Thoracic aorta (tissue), 2 donors: ENCODE data around the gene MMP20. TPM values are rescaled to one million over a fixed set of nuclear protein-coding genes. Genes with fewer than 3 reads are reported as not detected.

Experiments used
- ATAC-seq: fragments of 150-250 bp; one replicate; pipeline ENCODE4 v1.8.0; 2017; ENCODE audit warnings: low read depth; ENCODE audit not compliant: insufficient number of reproducible peaks, low FRiP score
- DNase-seq: peaks from one replicate; pipeline ENCODE4 v3.0.0-alpha.2; 2020; ENCODE audit warnings: low spot score
- H3K27ac ChIP-seq, 2 donors: fragments of 200-600 bp; sonication (generic); 1 replicate in 1 of 2; 2 replicates in 1 of 2; pipeline ENCODE4 v1.5.1; 2016; ENCODE audit warnings: mild to moderate bottlenecking in 2 of 2, moderate library complexity in 2 of 2
- H3K27me3 ChIP-seq: fragments of 200-600 bp; sonication (generic); replicated peaks from 2 replicates; pipeline ENCODE4 v1.6.0; 2016; ENCODE audit warnings: mild to moderate bottlenecking; ENCODE audit not compliant: insufficient read depth
- H3K36me3 ChIP-seq: fragments of 200-600 bp; sonication (generic); one replicate; pipeline ENCODE4 v1.5.1; 2016
- H3K4me1 ChIP-seq, 2 donors: fragments of 200-600 bp; sonication (generic); 1 replicate in 1 of 2; 2 replicates in 1 of 2; pipeline versions ENCODE4 v1.5.1 to v1.6.0; 2016; ENCODE audit warnings: low read depth in 2 of 2, mild to moderate bottlenecking in 1 of 2; ENCODE audit not compliant: control insufficient read depth in 1 of 2
- H3K4me3 ChIP-seq: fragments of 200-600 bp; sonication (generic); 2 replicates; pipeline ENCODE4 v1.5.1; 2016; ENCODE audit warnings: mild to moderate bottlenecking
- H3K9me3 ChIP-seq: fragments of 200-600 bp; sonication (generic); 2 replicates; pipeline ENCODE4 v1.5.1; 2016
- total RNA-seq, 2 donors: library from RNA; depleted of rRNA; stranded (reverse); fragments of >200 nt; gene quantifications; one replicate each; pipeline versions ENCODE4 v1.1.0 to v1.2.3, GENCODE V29; 2016
- TF ChIP-seq, protein P1 (sequence below): fragments of 200-600 bp; sonication (generic); IDR thresholded peaks from one replicate; pipeline ENCODE4 v1.5.1; 2019; ENCODE audit warnings: antibody characterized with exemption

Gene MMP20
- total RNA-seq, 2 donors from 2014 or later = not detected

GRCh38 chr11:102661040-102661439 lies 35.9 kb upstream of the MMP20 start:
- ATAC-seq (no peak), DNase-seq (no peak)
- Histone ChIP-seq H3K4me3 (no peak overlapping the region), H3K27ac (no peak overlapping the region), H3K36me3 (no peaks in the 10 kb centered on the region), H3K9me3 (no peaks in the 10 kb centered on the region), H3K4me1 (no peaks in the 10 kb centered on the region), H3K27me3 (no peaks in the 10 kb centered on the region)
- TF ChIP-seq, protein P1, sequence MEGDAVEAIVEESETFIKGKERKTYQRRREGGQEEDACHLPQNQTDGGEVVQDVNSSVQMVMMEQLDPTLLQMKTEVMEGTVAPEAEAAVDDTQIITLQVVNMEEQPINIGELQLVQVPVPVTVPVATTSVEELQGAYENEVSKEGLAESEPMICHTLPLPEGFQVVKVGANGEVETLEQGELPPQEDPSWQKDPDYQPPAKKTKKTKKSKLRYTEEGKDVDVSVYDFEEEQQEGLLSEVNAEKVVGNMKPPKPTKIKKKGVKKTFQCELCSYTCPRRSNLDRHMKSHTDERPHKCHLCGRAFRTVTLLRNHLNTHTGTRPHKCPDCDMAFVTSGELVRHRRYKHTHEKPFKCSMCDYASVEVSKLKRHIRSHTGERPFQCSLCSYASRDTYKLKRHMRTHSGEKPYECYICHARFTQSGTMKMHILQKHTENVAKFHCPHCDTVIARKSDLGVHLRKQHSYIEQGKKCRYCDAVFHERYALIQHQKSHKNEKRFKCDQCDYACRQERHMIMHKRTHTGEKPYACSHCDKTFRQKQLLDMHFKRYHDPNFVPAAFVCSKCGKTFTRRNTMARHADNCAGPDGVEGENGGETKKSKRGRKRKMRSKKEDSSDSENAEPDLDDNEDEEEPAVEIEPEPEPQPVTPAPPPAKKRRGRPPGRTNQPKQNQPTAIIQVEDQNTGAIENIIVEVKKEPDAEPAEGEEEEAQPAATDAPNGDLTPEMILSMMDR = no peak

GRCh38 chr11:102656528-102656927 lies 31.4 kb upstream of the MMP20 start:
- TF ChIP-seq, protein P1 = no peak
- Histone ChIP-seq H3K27ac (no peak overlapping the region), H3K9me3 (no peaks in the 10 kb centered on the region), H3K4me3 (no peak overlapping the region), H3K27me3 (no peaks in the 10 kb centered on the region), H3K4me1 (no peaks in the 10 kb centered on the region), H3K36me3 (no peaks in the 10 kb centered on the region)
- ATAC-seq = no peak
- no peak for DNase-seq

- no peaks in the 10 kb centered on the region for H3K27me3 ChIP-seq
- no peak for DNase-seq
- ATAC-seq = no peak
- TF ChIP-seq, protein P1 = no peak
- H3K4me1 ChIP-seq = no peaks in the 10 kb centered on the region
- H3K36me3 ChIP-seq = no peaks in the 10 kb centered on the region
- H3K9me3 ChIP-seq = no peaks in the 10 kb centered on the region
- H3K27ac ChIP-seq = no peak overlapping the region
- H3K4me3 ChIP-seq = no peak overlapping the region
Measured at GRCh38 chr11:102655547-102655946, 30.4 kb upstream of the MMP20 start.

GRCh38 chr11:102654761-102655160 lies 29.6 kb upstream of the MMP20 start:
- no peak for ATAC-seq
- Histone ChIP-seq H3K27me3 (no peaks in the 10 kb centered on the region), H3K4me3 (no peak overlapping the region), H3K4me1 (no peaks in the 10 kb centered on the region), H3K9me3 (no peaks in the 10 kb centered on the region), H3K36me3 (no peaks in the 10 kb centered on the region), H3K27ac (no peak overlapping the region)
- no peak for DNase-seq
- TF ChIP-seq, protein P1 = no peak

- Histone ChIP-seq H3K27me3 (no peaks in the 10 kb centered on the region), H3K27ac (no peak overlapping the region), H3K9me3 (no peaks in the 10 kb centered on the region), H3K36me3 (no peaks in the 10 kb centered on the region), H3K4me1 (no peaks in the 10 kb centered on the region), H3K4me3 (no peak overlapping the region)
- TF ChIP-seq, protein P1 = no peak
- ATAC-seq = no peak
- DNase-seq = no peak
Measured at GRCh38 chr11:102653744-102654291, 28.7 kb upstream of the MMP20 start.
